Epithelial cell of proximal tubule (primary cell): ENCODE measurements around the gene RORC. TPM values are rescaled to one million over a fixed set of nuclear protein-coding genes. Genes with fewer than 3 reads are reported as not detected.

Experiments used
- DNase-seq: peaks from one replicate; pipeline ENCODE4 v3.0.0-alpha.2; 2011; ENCODE audit warnings: low read depth
- H3K4me3 ChIP-seq: 2 replicates; pipeline ENCODE4 v1.5.1; 2011; ENCODE audit warnings: low read depth, mild to moderate bottlenecking, low read length
- total RNA-seq: library from RNA; depleted of rRNA; stranded (reverse); fragments of >200 nt; gene quantifications from 2 replicates; pipeline ENCODE4 v1.2.3, GENCODE V29; 2015
- TF ChIP-seq, protein P1 (sequence below): conservative IDR thresholded peaks from 2 replicates; pipeline ENCODE4 v1.5.1; 2012; ENCODE audit warnings: low read depth, mild to moderate bottlenecking, low read length

Gene RORC
- total RNA-seq, 1 donor from 2014 or later, result not detected

DNA sequence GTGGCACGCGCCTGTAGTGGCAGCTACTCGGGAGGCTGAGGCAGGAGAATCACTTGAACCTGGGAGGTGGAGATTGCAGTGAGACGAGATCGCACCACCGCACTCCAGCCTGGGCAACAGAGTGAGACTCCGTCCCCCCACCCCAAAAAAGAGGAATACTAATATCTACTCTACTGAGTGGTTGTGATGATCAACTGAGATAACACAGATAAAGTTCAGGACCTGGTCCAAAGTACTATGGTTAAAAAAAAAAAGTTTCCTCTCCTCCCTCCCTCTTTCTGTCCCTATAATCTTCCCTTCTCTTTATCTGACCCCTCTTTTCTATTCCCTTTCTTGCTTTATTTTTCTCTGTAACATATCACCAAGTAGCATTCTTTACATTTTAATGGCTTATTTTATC lies 4.0 kb upstream of the RORC start:
- TF ChIP-seq, protein P1, sequence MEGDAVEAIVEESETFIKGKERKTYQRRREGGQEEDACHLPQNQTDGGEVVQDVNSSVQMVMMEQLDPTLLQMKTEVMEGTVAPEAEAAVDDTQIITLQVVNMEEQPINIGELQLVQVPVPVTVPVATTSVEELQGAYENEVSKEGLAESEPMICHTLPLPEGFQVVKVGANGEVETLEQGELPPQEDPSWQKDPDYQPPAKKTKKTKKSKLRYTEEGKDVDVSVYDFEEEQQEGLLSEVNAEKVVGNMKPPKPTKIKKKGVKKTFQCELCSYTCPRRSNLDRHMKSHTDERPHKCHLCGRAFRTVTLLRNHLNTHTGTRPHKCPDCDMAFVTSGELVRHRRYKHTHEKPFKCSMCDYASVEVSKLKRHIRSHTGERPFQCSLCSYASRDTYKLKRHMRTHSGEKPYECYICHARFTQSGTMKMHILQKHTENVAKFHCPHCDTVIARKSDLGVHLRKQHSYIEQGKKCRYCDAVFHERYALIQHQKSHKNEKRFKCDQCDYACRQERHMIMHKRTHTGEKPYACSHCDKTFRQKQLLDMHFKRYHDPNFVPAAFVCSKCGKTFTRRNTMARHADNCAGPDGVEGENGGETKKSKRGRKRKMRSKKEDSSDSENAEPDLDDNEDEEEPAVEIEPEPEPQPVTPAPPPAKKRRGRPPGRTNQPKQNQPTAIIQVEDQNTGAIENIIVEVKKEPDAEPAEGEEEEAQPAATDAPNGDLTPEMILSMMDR, result no peak
- DNase-seq, result no peak
- no peak overlapping the region for H3K4me3 ChIP-seq

- no peak for DNase-seq
- TF ChIP-seq, protein P1, result no peak
- no peak overlapping the region for H3K4me3 ChIP-seq
These were observed 2.6 kb upstream of the RORC start for GRCh38 chr1:151834239-151834638.

DNA sequence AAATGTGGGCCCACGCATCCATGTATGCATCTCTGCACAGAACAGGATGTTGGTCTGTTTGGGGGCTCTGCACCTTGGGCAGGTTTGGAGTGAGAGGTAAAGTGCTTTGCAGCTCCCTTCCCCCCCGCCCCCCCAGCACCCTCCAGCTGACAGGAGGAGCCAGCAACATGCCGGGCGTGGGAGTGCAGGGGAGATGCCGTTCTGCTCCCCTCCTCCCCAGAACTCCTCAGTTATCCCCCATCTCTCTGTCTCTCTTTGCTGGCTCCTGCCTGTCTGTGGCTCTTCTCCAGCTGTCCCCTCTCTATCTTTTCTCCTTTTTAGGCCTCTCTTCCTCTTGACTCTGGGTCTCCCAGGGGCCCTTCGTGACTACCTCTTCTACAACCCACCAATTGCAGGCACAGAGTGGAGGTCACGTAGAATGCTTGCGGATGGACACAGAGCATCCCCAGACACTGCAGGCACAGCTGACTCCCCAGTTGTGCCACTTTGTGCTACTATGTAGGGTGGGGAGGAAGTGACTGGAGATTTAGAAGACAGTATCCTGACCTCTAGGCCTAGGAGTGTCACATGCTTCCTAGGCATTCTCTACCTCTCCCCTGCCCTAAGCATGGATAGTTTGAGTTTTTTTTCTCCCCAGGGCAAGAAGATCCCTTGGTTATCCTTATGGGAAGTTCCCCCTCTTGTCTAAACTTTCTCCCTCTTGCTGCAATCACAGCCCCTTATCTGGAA lies 1.7 kb upstream of the RORC start:
- TF ChIP-seq, protein P1, result no peak
- H3K4me3 ChIP-seq, result no peak overlapping the region
- DNase-seq, result no peak

DNA sequence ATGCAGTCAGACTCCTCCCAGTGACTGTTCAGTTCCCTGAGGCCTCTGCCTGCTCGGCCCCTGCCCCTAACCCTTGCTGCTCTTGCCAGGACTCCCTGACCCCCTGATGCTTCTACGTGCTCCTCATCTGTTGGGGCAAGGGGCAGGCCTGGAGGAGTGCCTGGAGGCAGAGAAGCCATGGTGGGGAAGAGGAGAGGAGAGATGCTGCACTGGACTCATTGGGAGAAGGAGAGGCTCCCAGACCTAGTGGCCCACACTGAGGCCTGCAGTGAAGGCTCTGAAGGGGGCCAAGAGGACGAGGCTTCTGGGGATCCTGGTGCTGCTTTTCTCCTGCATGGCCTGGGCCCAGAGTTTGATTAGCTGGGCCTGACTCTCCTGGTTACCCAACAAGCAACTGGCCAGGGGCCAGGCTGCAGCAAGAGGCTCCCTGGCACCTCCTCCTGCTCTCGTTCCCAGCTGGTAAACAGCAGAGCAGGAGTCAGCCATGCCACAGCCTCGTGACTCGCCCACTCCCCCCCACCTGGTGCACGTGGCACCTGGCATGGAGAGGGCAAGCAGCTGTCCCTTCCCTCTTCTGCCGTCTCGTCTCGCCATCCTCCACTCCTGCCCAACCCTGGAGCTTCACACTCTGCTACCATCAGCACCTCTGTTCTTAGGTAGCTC lies 847 bp upstream of the RORC start:
- peak; percentile 52 for DNase-seq
- peak overlapping the region; percentile 26 for H3K4me3 ChIP-seq
- TF ChIP-seq, protein P1, result no peak

GRCh38 chr1:151831256-151831591 lies 378 bp downstream of the RORC start:
- H3K4me3 ChIP-seq, result peak overlapping the region; percentile 69
- TF ChIP-seq, protein P1, result no peak
- DNase-seq, result no peak

DNA sequence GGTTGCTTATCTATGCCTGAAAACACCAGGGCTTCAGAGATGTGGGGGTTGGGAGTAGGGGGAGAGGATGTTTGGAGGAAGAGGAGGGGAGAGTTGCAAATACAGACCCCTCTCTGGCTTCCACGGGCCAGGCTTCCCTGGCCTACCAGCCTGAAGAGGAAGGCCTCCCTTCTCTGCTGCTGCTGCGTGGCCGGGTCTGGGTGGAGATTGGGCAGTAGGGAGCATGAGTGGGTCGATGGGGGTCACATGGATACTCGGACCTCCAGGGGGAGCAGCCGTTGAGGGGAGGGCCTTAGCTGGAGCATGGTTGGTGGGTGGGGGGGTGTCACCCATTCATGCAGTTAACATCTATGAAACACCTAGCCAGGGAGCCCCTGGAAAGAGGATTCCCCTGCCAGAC lies 1.5 kb downstream of the RORC start:
- no peak for DNase-seq
- TF ChIP-seq, protein P1, result no peak
- peak overlapping the region; percentile 69 for H3K4me3 ChIP-seq
